Trophoblast cell (in vitro differentiated cells and primary cell): ENCODE measurements around the gene PRSS50.

Experiments
- DNase-seq, 2 donors: peaks; one replicate each; pipeline ENCODE4 v3.0.0-alpha.2; 2016
- H2AFZ ChIP-seq: 2 replicates; pipeline ENCODE4 v1.6.1; 2013; ENCODE audit warnings: low read length, moderate library complexity, mild to moderate bottlenecking; ENCODE audit not compliant: insufficient read depth, poor library complexity
- H2AK5ac ChIP-seq: 2 replicates; pipeline ENCODE4 v1.6.1; 2013; ENCODE audit warnings: mild to moderate bottlenecking, low read length
- H2BK120ac ChIP-seq: 2 replicates; pipeline ENCODE4 v1.6.1; 2013; ENCODE audit warnings: low read length, mild to moderate bottlenecking, moderate library complexity; ENCODE audit not compliant: insufficient read depth, poor library complexity
- H2BK12ac ChIP-seq: 2 replicates; pipeline ENCODE4 v1.6.1; 2013; ENCODE audit warnings: mild to moderate bottlenecking, low read length, moderate library complexity
- H2BK5ac ChIP-seq: 2 replicates; pipeline ENCODE4 v1.6.1; 2013; ENCODE audit warnings: low read length, low read depth, moderate library complexity, mild to moderate bottlenecking; ENCODE audit not compliant: poor library complexity
- H3K14ac ChIP-seq: 2 replicates; pipeline ENCODE4 v1.6.1; 2013; ENCODE audit warnings: mild to moderate bottlenecking, low read length
- H3K18ac ChIP-seq: 2 replicates; pipeline ENCODE4 v1.6.1; 2013; ENCODE audit warnings: mild to moderate bottlenecking, low read length
- H3K23ac ChIP-seq: 2 replicates; pipeline ENCODE4 v1.6.1; 2013; ENCODE audit warnings: low read length
- H3K27ac ChIP-seq: 2 replicates; pipeline ENCODE4 v1.5.1; 2013; ENCODE audit warnings: low read depth, mild to moderate bottlenecking, inconsistent platforms, low read length, moderate library complexity
- H3K27me3 ChIP-seq: 2 replicates; pipeline ENCODE4 v1.6.1; 2013; ENCODE audit warnings: inconsistent platforms, mild to moderate bottlenecking, low read length, moderate library complexity; ENCODE audit not compliant: insufficient read depth
- H3K36me3 ChIP-seq, 2 experiments: 1 replicate in 1 of 2; 2 replicates in 1 of 2; pipeline ENCODE4 v1.6.1; 2013; ENCODE audit warnings: low read length in 2 of 2, mild to moderate bottlenecking in 2 of 2, moderate library complexity in 1 of 2; ENCODE audit not compliant: insufficient read depth in 2 of 2, control insufficient read depth in 1 of 2
- H3K4ac ChIP-seq: 2 replicates; pipeline ENCODE4 v1.6.1; 2013; ENCODE audit warnings: low read depth, mild to moderate bottlenecking, low read length, moderate library complexity
- H3K4me1 ChIP-seq, 2 experiments: 1 replicate in 1 of 2; 2 replicates in 1 of 2; pipeline ENCODE4 v1.6.1; 2013; ENCODE audit warnings: low read length in 2 of 2, mild to moderate bottlenecking in 2 of 2, moderate library complexity in 1 of 2; ENCODE audit not compliant: insufficient read depth in 2 of 2, control insufficient read depth in 1 of 2
- H3K4me2 ChIP-seq: 2 replicates; pipeline ENCODE4 v1.6.1; 2013; ENCODE audit warnings: inconsistent platforms, mild to moderate bottlenecking, low read length, moderate library complexity
- H3K4me3 ChIP-seq: 2 replicates; pipeline ENCODE4 v1.5.1; 2013; ENCODE audit warnings: mild to moderate bottlenecking, low read depth, low read length, inconsistent platforms
- H3K79me1 ChIP-seq: one replicate; pipeline ENCODE4 v1.6.1; 2013; ENCODE audit warnings: low read length
- H3K79me2 ChIP-seq: 2 replicates; pipeline ENCODE4 v1.6.1; 2013; ENCODE audit warnings: low read length, mild to moderate bottlenecking; ENCODE audit not compliant: control insufficient read depth, insufficient read depth, poor library complexity
- H3K9ac ChIP-seq: 2 replicates; pipeline ENCODE4 v1.6.1; 2013; ENCODE audit warnings: mild to moderate bottlenecking, low read length
- H3K9me3 ChIP-seq: 2 replicates; pipeline ENCODE4 v1.6.1; 2013; ENCODE audit warnings: low read depth, mild to moderate bottlenecking, control low read depth, inconsistent platforms, low read length; ENCODE audit not compliant: insufficient read depth
- H4K12ac ChIP-seq: 2 replicates; pipeline ENCODE4 v1.6.1; 2013; ENCODE audit warnings: low read depth, mild to moderate bottlenecking, low read length, moderate library complexity
- H4K8ac ChIP-seq: 2 replicates; pipeline ENCODE4 v1.6.1; 2013; ENCODE audit warnings: low read depth, mild to moderate bottlenecking, low read length, moderate library complexity
- H4K91ac ChIP-seq: one replicate; pipeline ENCODE4 v1.6.1; 2013; ENCODE audit warnings: low read depth, mild to moderate bottlenecking, low read length, moderate library complexity
- WGBS: extraction: QIAGEN DNeasy Blood & Tissue Kit; methylation state at CpG from one replicate; pipeline ENCODE4 v1.1.7; 2013; ENCODE audit warnings: missing lambda C conversion rate; ENCODE audit not compliant: insufficient read length, insufficient coverage; ENCODE audit errors: extremely low coverage; 5-methylcytosine and 5-hydroxymethylcytosine counted together

Gene PRSS50

GRCh38 chr3:46711760-46712159, 5.9 kb downstream of the PRSS50 start:
- Histone ChIP-seq H3K14ac (no peak overlapping the region), H3K18ac (no peak overlapping the region), H3K27me3 (no peaks in the 10 kb centered on the region), H3K9me3 (peaks cover 7% of the 10 kb centered on the region), H3K4me2 (no peak overlapping the region), H2AFZ (no peak overlapping the region), H3K9ac (no peak overlapping the region), H2BK5ac (no peak overlapping the region), H3K4me1 (peaks cover 15 to 18% of the 10 kb centered on the region in 2 experiments), H2BK12ac (no peak overlapping the region), H2BK120ac (no peak overlapping the region), H2AK5ac (no peak overlapping the region), H3K79me2 (no peaks in the 10 kb centered on the region), H3K36me3 (no peaks in the 10 kb centered on the region), H4K8ac (no peak overlapping the region), H4K91ac (no peak overlapping the region), H4K12ac (no peak overlapping the region), H3K23ac (no peak overlapping the region), H3K79me1 (no peaks in the 10 kb centered on the region), H3K4me3 (no peak overlapping the region), H3K4ac (no peak overlapping the region), H3K27ac (no peak overlapping the region)
- no CpG with 5 or more reads among the region's 7 CpGs for WGBS
- no peak for DNase-seq

- Histone ChIP-seq H3K9ac (no peak overlapping the region), H3K4ac (no peak overlapping the region), H2BK5ac (no peak overlapping the region), H3K18ac (no peak overlapping the region), H4K12ac (no peak overlapping the region), H3K79me2 (no peaks in the 10 kb centered on the region), H2AFZ (no peak overlapping the region), H3K9me3 (peaks cover 7% of the 10 kb centered on the region), H3K27me3 (no peaks in the 10 kb centered on the region), H4K8ac (no peak overlapping the region), H3K4me2 (no peak overlapping the region), H2AK5ac (no peak overlapping the region), H3K4me1 (peaks cover 19 to 23% of the 10 kb centered on the region in 2 experiments), H3K79me1 (peaks cover 4% of the 10 kb centered on the region), H3K23ac (no peak overlapping the region), H3K4me3 (no peak overlapping the region), H3K14ac (no peak overlapping the region), H3K36me3 (no peaks in the 10 kb centered on the region), H2BK120ac (no peak overlapping the region), H4K91ac (no peak overlapping the region), H2BK12ac (no peak overlapping the region), H3K27ac (no peak overlapping the region)
- WGBS, result no CpG with 5 or more reads among the region's 2 CpGs
- DNase-seq, result no peak
These were observed 6.4 kb downstream of the PRSS50 start for GRCh38 chr3:46711305-46711704.

- Histone ChIP-seq H3K18ac (no peak overlapping the region), H3K27ac (no peak overlapping the region), H3K4me3 (no peak overlapping the region), H2BK12ac (no peak overlapping the region), H4K8ac (no peak overlapping the region), H3K4me2 (no peak overlapping the region), H3K23ac (no peak overlapping the region), H4K12ac (no peak overlapping the region), H3K14ac (no peak overlapping the region), H3K36me3 (no peaks in the 10 kb centered on the region), H3K79me1 (peaks cover 4% of the 10 kb centered on the region), H2AK5ac (no peak overlapping the region), H3K79me2 (no peaks in the 10 kb centered on the region), H3K9ac (no peak overlapping the region), H2AFZ (no peak overlapping the region), H3K4ac (no peak overlapping the region), H2BK120ac (no peak overlapping the region), H3K9me3 (peaks cover 7% of the 10 kb centered on the region), H4K91ac (no peak overlapping the region), H3K4me1 (peaks cover 23 to 27% of the 10 kb centered on the region in 2 experiments), H2BK5ac (no peak overlapping the region), H3K27me3 (no peaks in the 10 kb centered on the region)
- no peak for DNase-seq
- WGBS, result no CpG with 5 or more reads among the region's 6 CpGs
These were observed 6.9 kb downstream of the PRSS50 start for GRCh38 chr3:46710671-46711295.

GRCh38 chr3:46710229-46710628, 7.4 kb downstream of the PRSS50 start:
- Histone ChIP-seq H3K4ac (no peak overlapping the region), H3K23ac (no peak overlapping the region), H3K9me3 (peaks cover 7% of the 10 kb centered on the region), H3K18ac (no peak overlapping the region), H4K8ac (no peak overlapping the region), H3K27ac (no peak overlapping the region), H3K27me3 (no peaks in the 10 kb centered on the region), H3K4me3 (no peak overlapping the region), H2BK12ac (no peak overlapping the region), H4K91ac (no peak overlapping the region), H3K36me3 (no peaks in the 10 kb centered on the region), H3K79me1 (peaks cover 4% of the 10 kb centered on the region), H2AFZ (no peak overlapping the region), H3K4me1 (peaks cover 26 to 29% of the 10 kb centered on the region in 2 experiments), H2AK5ac (no peak overlapping the region), H3K79me2 (no peaks in the 10 kb centered on the region), H3K4me2 (no peak overlapping the region), H3K9ac (no peak overlapping the region), H2BK120ac (no peak overlapping the region), H3K14ac (no peak overlapping the region), H2BK5ac (no peak overlapping the region), H4K12ac (no peak overlapping the region)
- WGBS, result no CpG with 5 or more reads among the region's 7 CpGs
- no peak for DNase-seq
